Measurements from ENCODE around the gene PEMT. TPM values are rescaled to one million over a fixed set of nuclear protein-coding genes. Genes with fewer than 3 reads are reported as not detected.

PEMT gene
- total RNA-seq, 2 experiments from 2014 or later = 51.7 to 53.2 TPM

- no peak for ATAC-seq
- Mint-ChIP-seq H3K4me1 (ENCODE audit: low read depth) (peaks cover 17% of the 10 kb centered on the region), H3K27me3 (no peaks in the 10 kb centered on the region), H3K4me3 (no peak overlapping the region), H3K27ac (no peak overlapping the region), H3K36me3 (ENCODE audit: low read depth) (no peaks in the 10 kb centered on the region), H3K9me3 (no peaks in the 10 kb centered on the region)
- intact Hi-C loops (cut with micrococcal nuclease) = no loop called here
- TF ChIP-seq CTCF (IDR thresholded peaks at IDR 0.05) = no peak
- ChIA-PET CTCF (interaction anchor here (3.5 kb wide), 1 partner anchor 17 kb away, joined by 11 read pairs; no protein-coding TSS in a partner anchor), POLR2A (no interaction called here)
- no peak for DNase-seq
Observed at GRCh38 chr17:17514361-17514992, 77.0 kb downstream of the PEMT start.

GRCh38 chr17:17513626-17514025 is 77.9 kb downstream of the PEMT start:
- POLR2A ChIA-PET = no interaction called here
- Mint-ChIP-seq H3K27me3 (no peaks in the 10 kb centered on the region), H3K9me3 (no peaks in the 10 kb centered on the region), H3K4me3 (no peak overlapping the region), H3K4me1 (ENCODE audit: low read depth) (peaks cover 17% of the 10 kb centered on the region), H3K27ac (no peak overlapping the region), H3K36me3 (ENCODE audit: low read depth) (no peaks in the 10 kb centered on the region)
- intact Hi-C loops (cut with micrococcal nuclease) = no loop called here
- no peak for TF ChIP-seq CTCF (IDR thresholded peaks at IDR 0.05)
- CTCF ChIA-PET = interaction anchor here (3.5 kb wide), 1 partner anchor 17 kb away, joined by 11 read pairs; no protein-coding TSS in a partner anchor
- DNase-seq (no peak), ATAC-seq (no peak)

- DNase-seq (no peak), ATAC-seq (no peak)
- intact Hi-C loops (cut with micrococcal nuclease) = no loop called here
- Mint-ChIP-seq H3K4me1 (ENCODE audit: low read depth) (peaks cover 17% of the 10 kb centered on the region), H3K27me3 (no peaks in the 10 kb centered on the region), H3K4me3 (no peak overlapping the region), H3K27ac (no peak overlapping the region), H3K36me3 (ENCODE audit: low read depth) (no peaks in the 10 kb centered on the region), H3K9me3 (no peaks in the 10 kb centered on the region)
- ChIA-PET POLR2A (interaction anchor here (1.0 kb wide), 1 partner anchor 48 kb away, joined by 3 read pairs; no protein-coding TSS in a partner anchor), CTCF (no interaction called here)
- no peak for TF ChIP-seq CTCF (IDR thresholded peaks at IDR 0.05)
Observed at GRCh38 chr17:17512866-17513265, 78.6 kb downstream of the PEMT start.

GRCh38 chr17:17511881-17512858 is 79.3 kb downstream of the PEMT start:
- H3K27me3 Mint-ChIP-seq = no peaks in the 10 kb centered on the region
- intact Hi-C loops (cut with micrococcal nuclease) = no loop called here
- POLR2A ChIA-PET = interaction anchor here (1.0 to 1.1 kb wide), 2 partner anchors 10 to 49 kb away, joined by 3 read pairs; no protein-coding TSS in a partner anchor
- DNase-seq = no peak
- H3K27ac Mint-ChIP-seq = no peak overlapping the region
- no peaks in the 10 kb centered on the region for H3K9me3 Mint-ChIP-seq
- peaks cover 17% of the 10 kb centered on the region for H3K4me1 Mint-ChIP-seq (ENCODE audit: low read depth)
- no peaks in the 10 kb centered on the region for H3K36me3 Mint-ChIP-seq (ENCODE audit: low read depth)
- no peak for TF ChIP-seq CTCF (IDR thresholded peaks at IDR 0.05)
- ATAC-seq = peak; percentile 31
- no peak overlapping the region for H3K4me3 Mint-ChIP-seq
- CTCF ChIA-PET = interaction anchor here (1.7 to 2.4 kb wide), 2 partner anchors 15 to 130 kb away, joined by 6 to 11 read pairs; no protein-coding TSS in a partner anchor
